GM18951 (cell line): ENCODE data around the gene LEMD3.
A peak's percentile ranks its signal among the peaks of the same experiment; 100 is the strongest.

Experiments used
- POLR2A ChIP-seq: IDR thresholded peaks from 4 replicates; pipeline ENCODE4 v1.6.1; 2011; ENCODE audit warnings: mild to moderate bottlenecking; ENCODE audit not compliant: insufficient read length, insufficient read depth; ENCODE audit errors: extremely low read depth
- in situ Hi-C: fragments of 300-500 bp; cut with MboI; formaldehyde crosslinking; loops from one replicate; pipeline ENCODE4 v1.12.0; 2022; ENCODE audit warnings: low sequenced_read_pairs, mixed read lengths, inconsistent platforms; ENCODE audit not compliant: unreplicated experiment

Gene LEMD3

DNA sequence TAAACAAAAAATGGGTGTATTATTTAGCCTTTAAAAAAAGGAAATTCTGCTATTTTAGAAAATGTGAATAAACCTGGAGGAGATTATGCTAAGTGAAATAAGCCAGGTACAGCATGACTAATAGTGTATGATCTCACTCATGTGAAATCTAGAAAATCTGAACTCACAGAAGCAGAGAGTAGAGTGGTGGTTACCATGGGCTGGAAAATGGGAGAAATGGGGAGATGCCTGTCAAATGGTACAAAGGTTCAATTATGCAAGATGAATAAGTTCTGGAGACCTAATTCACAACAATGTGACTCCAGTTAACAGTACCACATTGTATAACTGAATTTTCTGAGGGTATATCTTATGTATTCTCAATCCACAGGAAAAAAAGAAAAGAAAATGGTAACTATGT is 17.4 kb upstream of the LEMD3 start:
- TF ChIP-seq POLR2A: no peak
- in situ Hi-C loops: no loop called here

DNA sequence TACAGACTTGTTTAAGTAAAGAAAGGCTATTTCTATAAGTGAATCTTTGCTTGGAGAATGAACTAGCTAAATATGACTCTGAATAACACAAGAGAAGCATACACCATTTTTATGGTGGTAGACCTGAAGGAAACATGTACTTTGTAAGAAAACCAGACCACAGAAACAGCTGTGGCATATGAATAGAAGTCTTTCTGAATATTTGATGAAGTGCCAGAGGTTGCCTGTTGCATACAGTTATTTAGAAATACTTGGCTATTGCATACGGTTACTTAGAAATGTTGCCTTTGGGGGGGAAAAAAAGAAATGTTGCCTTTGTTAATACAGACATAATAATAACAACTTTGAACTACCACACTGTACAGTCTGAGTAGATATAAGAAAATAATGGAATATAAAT is 16.8 kb upstream of the LEMD3 start:
- in situ Hi-C loops: no loop called here
- TF ChIP-seq POLR2A: no peak

DNA sequence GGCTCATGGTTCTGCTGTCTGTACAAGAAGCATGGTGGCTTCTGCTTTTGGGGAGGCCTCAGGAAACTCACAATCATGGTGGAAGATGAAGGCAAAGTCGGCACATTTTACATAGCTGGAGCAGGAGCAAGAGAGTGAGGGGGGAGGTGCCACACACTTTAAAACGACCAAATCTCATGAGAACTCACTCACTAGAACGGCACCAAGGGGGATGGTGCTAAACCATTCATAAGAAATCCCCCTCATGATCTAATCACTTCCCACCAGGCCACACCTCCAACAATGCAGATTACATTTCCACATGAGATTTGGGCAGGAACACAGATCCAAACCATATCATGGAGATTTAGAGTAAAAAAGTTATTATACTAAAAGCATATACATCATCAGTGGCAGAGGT is 13.6 kb upstream of the LEMD3 start:
- no peak for TF ChIP-seq POLR2A
- in situ Hi-C loops: no loop called here

DNA sequence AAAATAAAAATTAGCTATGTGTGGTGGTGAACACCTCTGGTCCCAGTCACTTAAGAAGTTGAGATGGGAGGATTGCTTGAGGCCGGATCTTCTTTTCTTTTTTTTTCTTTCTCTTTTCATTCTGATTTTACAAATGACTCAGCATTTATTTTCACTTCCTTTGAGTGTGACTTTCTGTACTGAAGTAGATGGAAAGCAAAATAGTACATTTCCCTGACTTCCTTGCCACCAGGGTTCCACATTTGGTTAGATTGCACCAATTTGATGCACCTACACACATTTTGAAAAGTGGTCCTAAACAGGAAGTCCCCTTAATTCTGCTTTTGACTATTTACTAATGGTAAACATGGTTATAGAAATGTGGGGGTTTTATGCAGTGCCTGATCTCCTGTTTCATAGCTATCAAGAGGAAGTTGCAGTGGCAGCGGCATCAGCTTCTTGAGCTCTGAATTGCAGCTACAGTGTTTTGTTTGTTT is 13.0 kb upstream of the LEMD3 start:
- in situ Hi-C loops: no loop called here
- TF ChIP-seq POLR2A: peak; percentile 4

DNA sequence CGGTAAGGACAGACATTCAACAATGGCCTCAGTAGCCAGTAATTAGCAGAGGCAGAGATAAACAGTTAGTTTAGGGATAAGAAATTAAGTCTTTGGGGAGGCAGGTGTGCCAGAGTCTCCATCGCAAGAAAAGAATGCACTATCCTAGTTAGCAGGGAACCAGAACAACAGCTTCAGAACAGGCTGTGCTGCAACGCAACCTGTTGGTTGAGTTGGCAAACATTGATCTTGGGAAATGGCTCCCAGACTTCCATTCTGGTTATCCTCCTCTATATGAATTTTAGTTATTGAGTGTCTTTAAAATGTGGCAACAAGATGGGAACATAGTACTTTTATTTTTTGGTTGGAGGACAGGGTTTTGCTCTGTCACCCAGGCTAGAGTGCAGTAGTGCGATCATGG is 12.3 kb upstream of the LEMD3 start:
- no peak for TF ChIP-seq POLR2A
- in situ Hi-C loops: no loop called here

DNA sequence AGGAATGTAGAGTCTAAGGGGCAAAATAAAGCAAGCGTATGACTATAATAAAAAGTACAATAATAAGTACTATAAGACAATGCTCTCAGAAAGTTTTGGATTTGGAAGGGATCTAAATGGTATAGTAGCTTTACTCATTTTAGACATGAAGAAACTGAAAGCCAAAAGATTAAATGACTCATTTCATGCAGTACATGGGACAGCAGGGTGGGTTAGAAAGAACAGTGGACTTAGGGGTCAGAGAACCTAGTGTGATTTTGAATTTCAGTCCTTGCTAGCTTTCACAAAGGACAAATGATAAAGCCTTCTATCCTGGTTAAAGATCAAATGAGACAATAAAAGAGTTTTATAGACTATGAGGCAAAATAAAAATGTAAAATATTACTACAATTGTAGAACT is 6.8 kb upstream of the LEMD3 start:
- in situ Hi-C loops: no loop called here

DNA sequence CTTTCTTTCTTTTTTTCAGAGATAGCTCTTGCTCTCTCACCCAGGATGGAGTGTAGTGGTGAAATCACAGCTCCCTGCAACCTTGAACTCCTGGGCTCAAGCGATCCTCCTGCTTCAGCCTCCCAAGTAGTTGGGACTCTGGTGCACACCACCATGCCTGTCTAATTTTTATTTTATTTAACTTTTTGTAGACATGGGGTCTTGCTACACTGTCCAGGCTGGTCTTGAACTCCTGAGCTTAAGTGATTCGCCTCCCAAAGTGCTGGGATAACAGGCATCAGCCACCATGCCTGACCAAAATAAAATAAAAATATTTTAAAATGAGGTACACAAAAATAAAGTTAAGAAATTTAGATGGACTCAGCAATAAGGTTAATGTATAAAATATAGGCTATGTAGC is 5.1 kb upstream of the LEMD3 start:
- no peak for TF ChIP-seq POLR2A
- in situ Hi-C loops: no loop called here

More for the DNA sequence above, 6.8 kb upstream of the LEMD3 start:
- no peak for TF ChIP-seq POLR2A

DNA sequence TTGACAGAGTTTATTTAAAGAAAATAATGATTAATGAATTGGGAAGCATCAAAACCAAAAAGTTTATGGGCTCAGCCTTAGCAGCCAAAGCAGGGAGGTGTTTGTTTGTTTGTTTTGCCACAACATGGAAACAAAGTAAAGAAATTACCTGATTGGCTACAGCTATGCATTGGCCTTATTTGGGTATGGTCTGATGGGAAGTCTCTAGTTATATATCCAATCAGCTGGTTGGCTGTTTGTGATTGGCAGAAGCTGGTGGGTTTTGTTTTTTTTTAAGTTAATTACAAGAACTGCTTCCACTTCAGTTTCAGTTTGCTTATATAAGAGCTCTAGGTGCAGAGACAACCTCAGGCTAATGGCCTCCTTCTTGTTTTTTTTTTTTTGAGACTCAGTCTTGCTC is 4.6 kb upstream of the LEMD3 start:
- no peak for TF ChIP-seq POLR2A
- in situ Hi-C loops: no loop called here

DNA sequence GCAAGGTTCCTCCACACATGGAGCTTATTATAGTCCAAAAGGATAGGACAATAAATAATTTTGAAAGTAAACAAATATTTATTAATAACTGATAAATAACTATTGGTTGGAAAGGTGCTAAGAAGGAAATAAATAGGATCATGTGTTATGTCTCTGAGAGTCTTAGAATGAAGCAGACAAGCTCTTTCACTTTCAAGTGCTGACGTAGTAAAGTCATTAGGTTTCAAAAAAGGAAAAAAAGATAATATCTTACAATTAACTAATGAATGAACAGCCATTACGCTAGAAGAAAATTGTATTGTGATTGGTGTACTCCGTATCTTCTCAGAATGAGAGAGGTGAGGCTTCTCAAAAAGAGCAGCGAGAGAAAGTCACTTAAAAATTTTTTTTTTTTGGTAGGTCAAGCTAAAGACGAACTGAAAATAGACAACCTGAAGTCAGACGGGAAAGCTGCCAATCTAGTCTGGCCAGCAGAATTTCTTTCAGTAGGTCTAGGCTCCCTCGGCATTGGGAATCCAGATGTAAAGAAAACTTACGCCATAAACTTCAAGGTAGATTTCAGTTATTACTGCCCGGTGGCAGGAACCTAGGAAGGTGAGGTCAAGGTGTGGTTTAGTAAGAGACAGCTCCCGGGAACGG is 583 bp upstream of the LEMD3 start:
- no peak for TF ChIP-seq POLR2A
- in situ Hi-C loops: no loop called here

DNA sequence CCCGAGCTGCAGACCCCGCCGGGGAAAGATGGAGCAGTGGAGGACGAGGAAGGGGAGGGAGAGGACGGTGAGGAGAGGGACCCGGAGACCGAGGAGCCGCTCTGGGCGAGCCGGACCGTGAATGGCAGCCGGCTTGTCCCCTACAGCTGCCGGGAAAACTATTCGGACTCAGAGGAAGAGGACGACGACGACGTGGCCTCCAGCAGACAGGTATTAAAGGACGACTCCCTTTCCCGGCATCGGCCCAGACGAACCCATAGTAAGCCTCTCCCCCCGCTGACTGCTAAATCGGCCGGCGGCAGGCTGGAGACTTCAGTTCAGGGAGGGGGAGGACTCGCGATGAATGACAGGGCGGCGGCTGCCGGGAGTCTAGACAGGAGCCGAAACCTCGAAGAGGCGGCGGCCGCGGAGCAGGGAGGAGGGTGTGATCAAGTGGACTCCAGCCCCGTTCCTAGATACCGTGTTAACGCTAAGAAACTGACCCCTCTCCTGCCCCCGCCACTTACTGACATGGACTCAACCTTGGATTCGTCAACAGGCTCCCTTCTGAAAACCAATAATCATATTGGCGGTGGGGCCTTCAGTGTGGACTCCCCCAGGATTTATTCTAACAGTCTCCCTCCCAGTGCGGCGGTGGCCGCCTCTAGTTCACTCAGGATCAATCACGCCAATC is 962 bp downstream of the LEMD3 start:
- TF ChIP-seq POLR2A: peak; percentile 39
- in situ Hi-C loops: no loop called here

DNA sequence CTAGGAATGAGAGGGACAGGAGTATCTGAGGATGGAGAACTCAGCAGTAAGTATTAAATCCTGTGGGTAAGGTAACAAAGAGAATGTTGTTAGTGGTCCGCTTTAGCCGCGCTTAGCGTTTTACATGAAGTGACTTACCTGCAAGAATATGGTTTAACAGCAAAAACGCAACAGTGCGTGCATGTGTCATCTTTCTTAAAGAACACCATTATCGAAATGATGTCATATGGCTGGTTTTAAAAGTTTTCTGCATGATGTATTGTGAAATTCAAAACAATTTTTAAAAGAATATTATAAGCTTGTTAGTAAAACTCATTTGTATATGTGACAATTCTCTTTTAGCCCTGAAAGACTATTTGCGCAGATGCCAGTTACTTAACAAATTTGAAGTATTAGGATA is 1.7 kb downstream of the LEMD3 start:
- TF ChIP-seq POLR2A: no peak
- in situ Hi-C loops: no loop called here

DNA sequence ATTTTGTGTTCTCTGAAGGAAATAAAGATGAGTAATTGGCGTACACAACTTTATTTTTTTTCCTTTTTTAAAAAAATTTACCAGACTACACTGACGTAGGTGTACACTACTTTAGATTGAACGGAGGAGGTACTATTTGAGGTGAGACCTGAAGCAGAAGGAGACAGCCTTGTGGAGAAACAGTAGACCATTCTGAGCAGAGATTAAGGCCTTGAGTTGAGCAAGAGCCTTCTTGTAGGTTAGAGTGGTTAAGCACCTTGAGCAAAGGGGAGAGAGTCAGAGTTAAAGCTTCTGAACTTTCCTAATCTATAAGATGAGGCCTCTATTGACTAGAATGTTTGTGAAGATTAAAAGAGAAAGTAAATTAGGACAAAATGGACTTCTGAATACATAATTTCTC is 2.5 kb downstream of the LEMD3 start:
- TF ChIP-seq POLR2A: no peak

DNA sequence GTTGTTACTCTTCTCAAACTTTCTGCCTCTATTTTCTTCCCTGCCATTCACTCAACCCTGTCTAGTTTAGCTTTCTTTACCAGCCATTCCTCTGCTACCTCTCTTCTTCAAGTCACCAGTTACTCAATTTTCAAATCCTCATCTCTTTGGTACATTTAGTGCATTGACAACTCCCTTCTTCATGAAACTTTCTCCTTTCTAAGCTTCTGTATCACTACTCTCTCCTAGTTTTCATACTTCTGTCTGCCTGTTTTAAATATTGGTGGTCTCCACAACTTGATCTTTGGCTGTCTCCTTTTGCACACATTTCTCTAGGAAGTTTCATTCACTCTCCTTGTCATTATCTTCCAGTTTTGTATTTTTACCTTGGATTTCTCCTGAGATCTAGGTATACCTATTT is 6.0 kb downstream of the LEMD3 start:
- in situ Hi-C loops: no loop called here
- no peak for TF ChIP-seq POLR2A

More for the DNA sequence above, 2.5 kb downstream of the LEMD3 start:
- in situ Hi-C loops: no loop called here

DNA sequence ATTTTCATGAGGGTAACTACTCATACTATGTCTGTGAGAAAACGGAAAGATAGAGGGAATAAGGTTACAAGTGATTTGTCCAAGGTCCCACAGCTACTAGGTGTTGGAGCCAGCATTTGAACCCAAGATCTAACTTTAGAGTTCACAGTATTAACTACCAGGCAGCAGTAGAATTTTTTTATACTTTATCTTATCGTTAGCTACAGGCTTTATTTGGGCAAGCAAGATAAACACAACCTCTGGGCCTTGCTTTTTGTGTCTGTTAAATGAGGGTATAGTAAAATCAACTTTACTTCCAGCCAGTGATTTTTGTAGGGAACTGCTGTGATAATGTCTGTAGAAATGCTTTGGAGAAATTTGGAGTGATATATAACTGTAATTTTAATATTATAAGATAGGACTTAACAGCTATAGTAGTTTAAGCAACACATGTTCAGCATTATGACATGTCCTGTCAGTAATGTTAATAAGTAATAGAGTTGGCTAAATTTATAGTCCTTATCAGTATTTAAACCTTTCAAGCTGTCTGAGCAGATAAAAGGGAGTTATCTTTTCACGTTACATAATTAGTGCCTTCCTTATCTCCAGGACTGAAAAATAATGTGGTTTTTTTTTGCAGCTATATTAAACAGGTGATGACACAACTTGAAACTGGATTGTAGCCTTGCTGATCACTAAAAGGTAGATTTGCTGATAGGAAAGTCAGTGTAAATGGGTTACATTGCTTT is 12.8 kb downstream of the LEMD3 start:
- TF ChIP-seq POLR2A: no peak
- in situ Hi-C loops: no loop called here

DNA sequence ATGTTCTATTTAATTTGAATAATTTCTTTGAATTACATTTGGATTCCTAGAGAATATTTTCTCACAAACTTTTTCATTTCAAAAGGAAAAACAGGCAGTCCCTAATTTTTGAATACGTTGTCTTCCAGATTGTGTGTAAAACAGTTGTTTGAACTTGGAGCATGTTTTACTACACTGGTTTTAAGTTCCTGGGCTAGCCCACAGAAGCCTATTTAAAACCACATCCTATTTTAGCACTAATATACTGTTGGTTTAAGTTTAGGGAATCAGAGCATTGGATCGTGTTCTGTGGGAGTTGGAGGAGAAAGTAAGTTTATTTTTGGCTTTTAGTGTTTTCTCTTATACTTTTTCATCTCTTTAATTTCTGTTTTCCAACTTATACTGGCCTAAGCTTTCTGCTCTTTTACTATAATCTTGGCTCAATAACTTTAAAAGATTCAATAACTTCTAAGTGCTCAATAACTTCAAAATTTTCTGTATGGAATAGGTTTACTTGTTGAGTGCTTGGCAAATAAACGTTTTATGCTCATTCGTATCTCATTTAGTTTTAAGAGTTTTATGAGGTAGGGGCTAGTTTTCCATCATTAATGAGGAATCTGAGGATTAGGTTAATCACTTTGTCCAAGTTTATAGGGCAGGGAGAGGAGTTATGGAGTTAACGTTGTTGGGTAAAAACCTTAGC is 14.9 kb downstream of the LEMD3 start:
- in situ Hi-C loops: no loop called here
- no peak for TF ChIP-seq POLR2A
